ENCODE measurements around the gene TUFM.
"Not testable (repeated sequence)": the region's sequence is repeated elsewhere in the genome, so short reads cannot be mapped to it uniquely, and the experiment has no call there.

Gene TUFM

DNA sequence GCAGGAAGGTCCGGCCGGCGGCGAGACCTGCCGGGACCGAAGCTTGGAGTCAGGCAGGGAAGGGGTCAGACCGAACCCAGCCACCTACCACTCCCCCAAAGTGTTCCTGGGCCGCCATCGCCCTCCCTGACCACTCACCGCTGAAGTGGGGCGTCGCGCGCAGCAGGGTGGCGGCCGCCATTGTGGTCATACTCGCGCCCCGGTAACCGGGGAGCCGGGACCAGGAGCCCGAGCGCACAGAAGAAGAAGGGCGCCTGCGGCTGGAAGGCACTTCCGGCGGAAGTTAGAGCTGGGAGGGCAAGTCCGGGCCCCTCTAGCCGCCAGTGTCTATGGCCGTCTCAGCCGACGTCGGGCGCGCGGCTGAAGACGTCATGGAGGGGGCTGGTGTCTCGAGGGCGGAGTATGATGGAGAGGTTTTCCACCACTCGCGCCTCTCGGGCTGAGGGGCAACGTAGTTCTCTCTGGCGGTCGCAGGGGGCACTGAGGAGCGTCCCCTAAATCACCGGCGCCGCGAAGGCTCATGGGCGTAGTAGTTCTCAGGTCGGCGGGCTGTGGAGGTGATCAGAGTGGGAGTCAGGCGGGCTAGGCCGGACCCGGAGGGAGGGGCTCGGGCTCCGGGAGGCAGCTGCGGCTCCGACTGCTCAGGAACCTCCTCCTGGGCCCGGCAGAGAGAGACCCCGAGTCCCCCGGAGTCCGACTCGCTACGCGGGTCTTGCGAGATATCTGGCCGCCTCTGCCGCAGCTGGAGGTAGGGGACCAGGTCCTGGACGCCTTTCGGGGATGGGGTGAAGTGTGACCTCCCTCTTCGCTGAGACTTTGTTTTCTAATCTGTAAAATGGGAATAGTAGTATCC lies at the start of gene TUFM:
Gene TUFM, minus strand, starts transcription at position 269 of the 853 bp plus-strand sequence. Its CDS starts 79 bp downstream, at position 190.
- DNase-seq, result peak; percentile 98

DNA sequence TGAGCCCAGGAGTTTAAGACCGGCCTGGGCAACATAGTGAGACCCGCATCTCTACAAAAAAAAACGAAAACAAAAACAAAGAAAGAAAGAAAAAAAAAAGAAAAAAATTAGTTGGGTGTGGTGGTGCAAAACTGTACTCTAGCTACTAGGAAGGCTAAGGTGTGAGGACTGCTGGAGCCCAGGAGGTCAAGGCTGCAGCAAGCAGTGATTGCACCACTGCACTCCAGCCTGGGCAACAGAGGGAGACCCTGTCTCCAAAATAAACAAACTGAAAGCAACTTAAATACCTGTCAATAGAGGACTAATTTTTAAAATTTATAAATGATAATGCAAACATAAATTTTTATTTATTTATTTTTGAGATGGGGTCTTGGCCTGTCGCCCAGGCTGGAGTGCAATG lies 49.5 kb upstream of the TUFM start:
- no peak for DNase-seq

DNA sequence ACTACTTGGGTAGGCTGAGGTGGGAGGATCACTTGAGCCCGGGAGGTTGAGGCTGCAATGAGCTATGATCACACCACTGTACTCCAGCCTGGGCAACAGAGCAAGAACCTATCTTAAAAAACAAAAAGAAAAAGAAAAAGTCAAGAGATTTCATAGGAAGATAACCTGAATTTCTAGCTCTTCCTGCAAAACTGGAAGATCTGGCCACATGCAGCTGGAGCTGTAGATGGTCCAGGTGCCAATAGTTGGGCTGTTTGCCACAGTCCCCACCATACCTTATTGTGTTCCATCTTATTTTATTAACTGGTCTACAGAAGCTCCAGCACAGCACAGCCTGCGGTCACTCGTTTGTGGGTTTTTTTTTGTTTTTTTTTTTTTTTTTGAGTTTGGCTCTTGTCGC lies 47.1 kb upstream of the TUFM start:
- DNase-seq, result no peak

DNA sequence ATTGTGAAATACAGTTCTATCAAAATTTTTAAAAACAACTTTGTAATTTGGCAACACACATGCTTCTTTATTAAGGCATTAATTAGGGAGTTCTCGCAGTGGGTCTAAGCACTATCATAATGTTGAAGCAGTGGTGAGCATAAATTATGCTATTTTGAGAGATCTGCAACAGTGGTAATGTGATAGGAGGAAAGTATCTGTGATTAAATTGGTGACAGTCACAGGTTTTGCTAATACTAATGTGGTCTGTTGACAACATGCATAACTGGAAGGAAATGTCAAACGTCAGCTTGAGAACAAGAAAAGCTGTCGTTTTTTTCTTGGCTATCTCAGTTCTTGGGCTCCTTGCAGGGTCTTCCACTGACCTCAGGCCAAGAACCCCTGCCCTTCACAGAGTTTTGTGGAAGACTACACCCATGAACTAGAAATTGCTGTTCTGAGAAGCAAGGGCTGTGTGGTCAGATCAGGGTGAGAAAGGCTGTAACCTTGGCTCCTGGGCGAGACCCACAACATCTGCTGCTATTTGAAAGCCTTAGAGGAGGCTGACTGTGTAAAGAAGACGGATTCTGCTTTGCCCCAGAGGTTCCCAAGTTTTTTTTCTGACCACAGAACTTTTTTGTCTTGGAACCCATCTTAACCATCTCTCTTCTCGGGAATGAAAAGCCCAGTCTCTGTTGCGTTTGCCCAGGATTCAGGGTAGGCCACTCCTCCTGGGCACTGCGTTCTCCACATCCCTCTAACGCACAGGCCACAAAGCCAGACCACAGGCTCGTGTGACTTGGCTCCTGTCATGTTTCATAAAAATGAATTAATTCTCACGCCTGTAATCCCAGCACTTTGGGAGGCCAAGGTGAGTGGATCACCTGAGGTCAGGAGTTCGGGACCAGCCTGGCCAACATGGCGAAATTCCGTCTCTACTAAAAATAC lies 46.1 kb upstream of the TUFM start:
- no peak for DNase-seq

DNA sequence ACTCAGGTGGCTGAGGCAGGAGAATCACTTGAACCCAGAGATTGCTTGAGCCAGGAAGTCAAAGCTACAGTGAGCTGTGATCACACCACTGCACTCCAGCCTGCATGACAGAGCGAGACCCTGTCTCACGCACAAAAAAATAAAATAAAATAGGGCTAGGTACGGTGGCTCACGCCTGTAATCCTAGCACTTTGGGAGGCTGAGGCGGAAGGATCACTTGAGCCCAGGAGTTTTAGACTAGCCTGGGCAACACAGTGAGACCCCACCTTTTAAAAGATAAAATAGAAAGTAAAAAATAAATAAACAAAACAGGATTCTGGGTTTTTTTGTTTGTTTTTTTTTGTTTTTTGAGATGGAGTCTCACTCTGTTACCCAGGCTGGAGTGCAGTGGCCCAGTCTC lies 44.2 kb upstream of the TUFM start:
- not testable (repeated sequence) for DNase-seq

DNA sequence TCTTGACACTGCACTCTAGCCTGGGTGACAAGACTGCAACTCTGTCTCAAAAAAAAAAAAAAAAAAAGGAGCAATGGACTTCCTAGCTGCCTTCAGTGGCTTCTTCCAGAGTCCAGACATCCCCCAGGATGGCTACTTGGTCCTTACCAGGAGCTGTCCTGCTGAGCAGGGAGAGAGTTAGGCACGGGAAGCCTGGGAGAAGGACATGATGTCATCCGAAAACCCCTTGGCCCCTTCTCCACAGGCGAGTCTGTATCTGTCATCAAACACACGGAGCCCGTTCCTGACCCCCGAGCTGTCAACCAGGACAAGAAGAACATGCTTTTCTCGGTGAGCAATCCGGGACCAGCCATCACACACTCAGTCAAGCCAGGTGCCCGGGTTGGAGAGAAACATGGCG lies 40.8 kb upstream of the TUFM start:
- no peak for DNase-seq

DNA sequence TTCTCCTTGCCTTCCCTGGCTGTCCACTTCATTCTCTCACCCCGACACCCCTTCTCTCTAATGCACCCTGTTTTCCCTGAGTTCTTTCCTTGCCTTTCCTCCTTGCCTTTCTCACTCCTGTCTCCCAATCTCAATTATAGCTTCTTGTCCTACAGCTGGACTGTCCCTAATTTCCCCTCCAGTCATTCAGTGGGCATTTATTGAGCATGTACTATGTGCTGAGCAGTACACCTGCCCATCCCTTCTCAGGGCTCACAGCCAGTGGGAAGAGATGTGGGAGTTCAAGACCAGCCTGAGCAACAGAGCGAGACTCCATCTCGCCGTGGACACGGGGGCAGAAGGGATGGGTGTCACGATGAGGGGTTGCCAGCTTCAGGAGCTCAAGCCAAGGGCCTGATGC lies 37.9 kb upstream of the TUFM start:
- no peak for DNase-seq

DNA sequence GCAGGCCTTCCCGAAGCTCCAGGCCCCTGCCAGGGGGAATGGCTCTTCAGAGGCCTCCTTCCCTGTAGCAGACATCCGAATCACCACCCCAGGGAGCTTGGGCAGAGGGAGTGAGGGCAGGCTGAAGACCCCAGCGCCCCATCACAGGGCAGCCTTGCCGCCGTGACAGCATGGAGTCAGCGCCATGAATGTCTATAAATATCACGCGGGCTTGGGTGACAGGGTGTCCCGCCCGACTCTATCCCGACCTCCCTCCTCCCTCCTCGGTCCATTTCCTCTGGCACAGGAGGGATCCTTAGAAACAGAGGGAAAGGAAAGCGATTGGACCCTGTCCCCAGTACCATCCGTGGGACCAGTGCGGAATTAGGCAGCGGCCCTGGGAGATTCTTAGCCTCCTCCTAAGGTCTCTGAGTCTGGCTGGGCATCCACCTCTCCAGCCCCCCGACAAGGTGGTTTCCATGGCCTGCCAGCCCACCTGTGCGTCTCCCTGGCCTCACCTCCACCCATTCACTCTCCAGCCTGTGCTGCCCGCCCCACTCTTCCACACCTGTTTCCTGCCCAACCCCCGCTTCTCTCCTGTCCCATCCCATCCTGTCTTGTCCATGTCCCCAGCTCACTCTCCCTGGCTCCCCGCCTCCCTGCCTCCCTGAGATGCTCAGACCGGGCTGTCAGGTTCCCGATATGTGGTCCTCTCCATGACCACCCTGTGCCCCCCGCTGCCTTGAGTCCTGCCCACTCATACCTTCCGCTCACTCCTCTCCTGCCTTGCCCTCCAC lies 37.3 kb upstream of the TUFM start:
- no peak for DNase-seq

DNA sequence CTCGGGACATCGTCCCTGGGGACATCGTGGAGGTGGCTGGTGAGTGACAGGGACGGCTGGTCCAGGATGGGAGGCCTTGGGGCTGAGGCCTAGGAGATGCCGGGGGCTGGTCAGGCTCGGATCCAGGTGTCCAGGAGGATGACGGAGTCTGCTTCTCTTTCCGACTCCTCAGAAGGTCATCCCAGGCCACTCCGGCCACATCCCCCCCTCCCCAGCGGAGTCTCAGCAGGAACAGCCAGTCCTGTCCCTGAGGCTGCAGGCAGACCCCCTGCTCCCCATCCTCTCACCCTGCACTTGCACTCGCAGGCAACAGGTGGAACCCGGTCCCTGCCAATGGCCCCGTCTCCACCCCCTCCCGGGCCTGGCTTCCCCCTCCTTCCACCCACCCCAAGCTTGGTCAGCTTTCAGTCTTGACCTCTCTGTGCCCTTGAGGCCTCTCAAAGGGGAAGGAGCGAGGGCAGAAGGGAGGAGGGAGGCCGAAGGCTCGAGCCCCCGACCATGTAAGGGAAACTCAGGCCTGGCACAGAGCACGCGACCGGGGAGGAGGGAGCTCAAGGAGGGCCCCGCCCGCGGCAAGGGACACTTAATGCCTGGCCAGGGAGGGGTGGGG lies 36.5 kb upstream of the TUFM start:
- no peak for DNase-seq

DNA sequence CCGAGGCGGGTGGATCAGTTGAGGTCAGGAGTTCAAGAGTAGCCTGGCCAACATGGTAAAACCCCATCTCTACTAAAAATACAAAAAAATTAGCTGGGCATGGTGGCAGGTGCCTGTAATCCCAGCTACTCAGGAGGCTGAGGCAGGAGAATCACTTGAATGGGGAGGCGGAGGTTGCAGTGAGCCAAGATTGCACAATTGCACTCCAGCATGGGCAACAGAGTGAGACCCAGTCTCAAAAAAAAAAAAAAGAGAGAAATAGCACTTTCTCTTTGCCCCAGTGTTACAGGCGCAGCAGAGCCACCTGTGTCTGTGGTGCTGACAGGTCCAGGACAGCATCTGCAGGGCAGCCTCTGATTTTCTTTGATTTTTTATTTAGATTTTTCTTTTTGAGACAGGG lies 35.4 kb upstream of the TUFM start:
- not testable (repeated sequence) for DNase-seq

DNA sequence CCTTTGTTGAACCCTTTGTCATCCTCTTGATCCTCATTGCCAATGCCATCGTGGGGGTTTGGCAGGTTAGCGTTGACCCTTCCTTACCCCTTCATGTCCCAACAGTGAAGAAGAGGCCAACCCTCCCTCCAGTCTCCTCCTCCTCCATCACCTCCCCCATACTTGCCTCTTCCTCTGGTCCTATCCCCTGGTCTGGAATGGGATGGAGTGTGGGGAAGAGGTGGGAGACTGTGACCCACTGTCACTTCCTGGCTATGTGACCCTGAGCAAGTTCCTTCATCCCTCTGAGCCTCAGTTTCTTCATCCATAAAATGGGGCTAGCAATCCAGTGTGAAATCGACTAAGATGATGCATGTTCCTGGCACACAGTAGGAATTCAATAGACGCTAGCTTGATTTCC lies 34.8 kb upstream of the TUFM start:
- no peak for DNase-seq

DNA sequence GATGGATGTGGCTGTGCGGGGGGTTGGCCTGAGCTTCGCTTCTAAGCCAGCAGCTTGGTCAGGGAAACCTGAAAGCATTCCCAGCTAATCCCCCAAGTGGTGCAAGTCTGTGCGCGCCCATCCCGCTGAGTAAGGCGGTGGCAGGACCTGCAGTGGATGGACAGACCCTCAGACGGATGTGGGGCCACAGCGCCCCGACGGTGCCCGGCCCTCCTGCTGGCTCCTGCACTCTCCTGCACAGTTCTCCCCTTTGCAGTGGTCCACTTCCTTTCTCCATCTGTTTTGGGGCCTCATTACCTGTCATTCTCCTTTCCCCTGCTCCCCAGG lies 34.4 kb upstream of the TUFM start:
- DNase-seq, result no peak

DNA sequence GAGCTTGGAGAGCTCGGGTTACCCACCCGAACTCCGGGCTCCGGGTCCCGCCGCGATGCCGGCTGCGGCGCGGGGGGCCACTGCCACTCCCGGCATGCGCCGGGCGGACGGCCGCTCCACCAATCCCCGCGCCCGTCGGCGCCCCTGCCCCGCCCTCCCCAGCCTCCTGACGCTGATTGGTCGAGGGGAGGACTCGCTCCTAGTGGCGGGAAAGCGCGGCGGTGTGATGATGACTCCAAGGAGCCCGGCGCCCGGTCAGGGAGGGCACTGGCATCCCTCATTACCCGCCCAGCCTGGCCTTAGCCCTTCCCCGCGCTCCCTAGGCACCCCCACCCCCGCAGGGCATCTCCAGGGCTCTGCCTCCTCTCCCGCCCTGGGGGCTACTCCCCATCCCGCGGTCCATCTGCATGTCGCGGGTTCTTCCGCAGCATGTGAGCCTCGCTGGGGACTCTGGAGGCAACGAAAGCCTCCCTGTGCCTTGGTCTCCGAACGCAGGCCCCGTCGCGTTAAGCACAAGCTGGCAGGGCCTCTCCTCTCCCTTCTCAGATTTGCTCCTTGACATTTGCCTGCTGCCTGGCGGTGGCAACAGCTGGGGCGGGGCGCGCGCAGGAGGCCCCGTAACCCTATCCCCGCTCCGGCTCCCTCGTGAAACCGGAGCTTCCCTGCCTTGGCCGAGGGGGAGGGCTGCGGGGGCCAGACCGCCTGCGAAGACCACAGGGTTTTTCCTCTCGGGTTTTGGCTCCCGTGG lies 33.9 kb upstream of the TUFM start:
- peak; percentile 93 for DNase-seq

DNA sequence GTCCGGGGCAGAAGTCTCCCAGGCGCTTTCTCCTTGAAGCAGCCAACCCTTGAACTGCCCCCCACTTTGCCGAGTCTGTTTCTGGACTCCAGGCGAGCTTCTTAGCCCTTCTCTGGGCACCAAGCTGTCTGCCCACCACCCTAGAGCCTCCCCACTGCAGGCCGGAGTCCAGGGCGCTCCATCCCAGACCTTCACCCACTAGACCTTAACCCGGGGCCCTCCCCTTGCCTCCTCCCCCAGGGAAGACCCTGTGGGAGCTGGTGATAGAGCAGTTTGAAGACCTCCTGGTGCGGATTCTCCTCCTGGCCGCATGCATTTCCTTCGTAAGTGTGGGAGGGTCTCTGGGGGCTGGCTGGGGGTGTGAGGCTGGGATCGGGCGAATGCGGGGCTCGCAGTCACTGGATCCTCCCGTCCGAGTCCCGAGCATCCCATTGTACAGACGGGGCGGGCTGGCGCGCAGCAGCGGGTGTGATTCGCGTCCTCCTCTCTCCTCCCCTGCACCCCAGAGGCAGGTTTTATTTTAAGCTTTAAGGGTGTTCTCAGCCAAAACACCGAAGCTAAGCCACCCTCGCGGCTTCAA lies 33.2 kb upstream of the TUFM start:
- no peak for DNase-seq

DNA sequence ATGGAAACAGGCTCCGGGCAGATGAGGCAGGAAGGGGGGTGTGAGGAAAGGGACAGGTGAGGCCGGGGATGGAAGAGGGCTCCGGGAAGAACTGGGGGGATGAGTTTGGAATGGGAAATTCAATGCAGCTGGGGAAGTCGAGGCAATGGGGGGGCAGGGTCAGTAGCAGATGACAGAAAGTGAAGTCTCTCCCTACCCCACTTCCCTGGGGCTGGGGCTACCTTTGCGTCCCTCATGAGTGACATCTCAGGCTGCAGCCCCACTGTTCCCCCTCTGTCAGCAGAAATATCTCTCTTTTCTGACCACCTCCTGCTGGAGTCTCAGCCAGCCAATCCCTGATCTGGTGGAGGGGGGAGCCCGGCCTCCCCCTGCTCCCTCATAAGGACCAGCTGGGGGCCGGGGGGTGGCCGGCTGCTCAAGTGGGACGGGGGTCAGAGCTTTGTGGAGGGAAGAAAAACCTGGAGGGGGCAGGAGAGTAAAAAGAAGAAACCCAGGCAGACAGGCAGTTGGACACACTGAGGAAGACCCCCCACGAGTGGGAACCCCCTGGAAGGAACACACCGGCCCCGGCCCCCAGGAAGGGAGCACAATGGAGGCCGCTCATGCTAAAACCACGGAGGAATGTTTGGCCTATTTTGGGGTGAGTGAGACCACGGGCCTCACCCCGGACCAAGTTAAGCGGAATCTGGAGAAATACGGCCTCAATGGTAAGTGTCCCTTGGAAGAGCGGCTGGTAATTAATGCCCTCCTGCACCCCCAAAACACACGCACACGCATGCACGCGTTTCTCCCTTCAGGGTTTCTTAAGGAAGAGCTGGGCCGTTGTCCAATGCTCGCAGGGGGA lies 32.2 kb upstream of the TUFM start, which contains the start of gene ATP2A1:
Gene ATP2A1, plus strand, starts transcription at position 406 of the 844 bp plus-strand sequence. Its CDS starts 184 bp downstream, at position 590.
- no peak for DNase-seq

DNA sequence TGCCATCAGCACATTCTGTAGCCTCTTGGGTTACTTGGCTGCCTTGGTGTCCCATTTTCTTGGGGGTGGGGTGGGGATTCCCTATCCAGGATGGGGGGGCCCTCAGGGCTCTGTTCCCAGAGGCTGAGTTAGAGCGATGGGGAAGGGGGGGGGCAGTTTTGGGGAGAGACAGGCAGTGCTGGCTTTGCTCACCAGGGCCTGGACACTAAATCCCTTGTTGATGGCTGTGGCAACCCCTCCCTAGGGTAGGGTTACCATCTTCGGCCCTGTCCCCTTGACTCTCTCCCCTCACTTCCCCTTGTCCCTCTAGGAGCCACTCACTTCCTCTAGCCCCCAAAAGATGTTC lies 31.5 kb upstream of the TUFM start:
- no peak for DNase-seq

DNA sequence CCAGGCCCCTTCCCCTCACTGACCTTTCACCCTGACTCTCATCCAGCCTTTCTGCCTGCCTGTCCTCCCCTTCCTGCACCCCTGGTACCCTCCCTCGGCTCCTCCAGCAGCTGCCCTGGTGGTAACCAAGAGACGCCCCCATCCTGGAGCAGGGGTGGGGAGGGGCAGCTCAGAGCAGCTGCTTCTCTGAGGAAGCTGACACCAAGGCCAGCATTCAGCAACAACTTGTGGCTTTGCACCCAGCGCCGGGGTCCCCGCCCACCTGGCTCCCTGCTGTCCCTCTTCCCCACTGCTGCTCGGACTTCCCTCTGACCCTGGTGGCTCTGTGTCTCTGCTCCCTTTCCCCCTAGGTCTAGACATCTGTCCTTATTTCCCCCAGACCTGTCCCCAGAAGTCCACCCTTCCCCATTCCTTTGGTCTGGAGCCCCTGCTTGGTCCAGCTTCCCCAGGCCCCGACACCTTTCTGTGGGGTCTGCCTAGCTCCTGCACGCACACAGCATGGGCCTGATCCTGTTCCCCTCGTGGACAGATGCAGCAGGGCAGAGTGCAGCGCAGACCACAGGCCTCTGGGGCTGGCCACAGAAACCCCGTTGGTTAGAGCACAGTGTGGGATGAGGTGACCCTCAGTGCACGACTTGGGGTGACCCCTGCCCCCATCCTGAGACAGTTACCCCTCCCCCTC lies 31.0 kb upstream of the TUFM start:
- no peak for DNase-seq

DNA sequence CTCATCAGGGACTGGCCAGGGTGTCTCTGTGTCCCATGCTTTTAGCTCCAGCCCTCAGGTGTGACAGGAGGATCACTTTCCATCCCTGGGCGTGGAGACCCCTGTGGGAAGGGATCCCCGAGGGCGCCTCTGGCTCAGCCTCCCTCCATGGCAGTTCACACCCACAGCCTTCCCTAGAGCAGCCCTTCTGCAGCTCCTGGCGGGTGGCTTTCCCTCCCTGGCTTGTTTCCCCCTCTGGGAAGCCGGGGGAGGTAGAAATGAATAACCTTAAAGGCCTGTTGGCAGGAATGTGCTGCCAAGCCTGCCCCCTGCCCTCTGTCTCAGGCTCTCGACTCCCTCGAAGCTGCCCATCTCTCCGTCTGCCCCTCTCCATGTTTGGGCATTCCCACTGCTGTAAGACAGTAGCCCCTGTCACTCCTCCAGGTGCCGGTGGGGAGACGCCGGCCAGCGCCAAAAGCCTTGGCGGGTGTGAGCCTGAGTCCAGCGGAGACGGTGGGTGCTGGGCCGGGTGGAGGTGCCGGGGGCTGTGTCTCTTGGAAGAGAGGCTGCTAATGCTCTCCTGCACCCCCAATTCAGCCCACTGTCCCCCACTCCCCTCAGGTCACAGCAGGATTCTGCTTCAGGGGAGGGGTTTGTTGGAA lies 30.0 kb upstream of the TUFM start:
- DNase-seq, result no peak

Measured in activated naive CD4-positive, alpha-beta T cell treated with anti-CD3 and anti-CD28 coated beads, Interleukin-2, amount 50 U/mL, for 16 hours (primary cell).